IPS-18a (cell line): ENCODE measurements around the gene ADGRE1.

Source experiments
- H3K27ac ChIP-seq: one replicate; pipeline ENCODE4 v1.5.1; 2013; ENCODE audit warnings: low read length
- H3K27me3 ChIP-seq: one replicate; pipeline ENCODE4 v1.6.1; 2013; ENCODE audit warnings: mild to moderate bottlenecking, low read length; ENCODE audit not compliant: control insufficient read depth, insufficient read depth
- H3K36me3 ChIP-seq: one replicate; pipeline ENCODE4 v1.6.1; 2013; ENCODE audit warnings: low read depth, low read length; ENCODE audit not compliant: control insufficient read depth
- H3K4me1 ChIP-seq: one replicate; pipeline ENCODE4 v1.6.1; 2013; ENCODE audit warnings: low read depth, low read length; ENCODE audit not compliant: control insufficient read depth
- H3K4me3 ChIP-seq: one replicate; pipeline ENCODE4 v1.5.1; 2013; ENCODE audit warnings: low read length
- H3K9ac ChIP-seq: one replicate; pipeline ENCODE4 v1.6.1; 2013; ENCODE audit warnings: mild to moderate bottlenecking, low read length, moderate library complexity
- H3K9me3 ChIP-seq: one replicate; pipeline ENCODE4 v1.6.1; 2013; ENCODE audit warnings: low read depth, low read length; ENCODE audit not compliant: control insufficient read depth

Gene ADGRE1

GRCh38 chr19:6886277-6886897, 992 bp upstream of the ADGRE1 start:
- H3K9me3 ChIP-seq = peaks cover 33% of the 10 kb centered on the region
- no peak overlapping the region for H3K9ac ChIP-seq
- H3K4me1 ChIP-seq = no peaks in the 10 kb centered on the region
- no peaks in the 10 kb centered on the region for H3K27me3 ChIP-seq
- no peak overlapping the region for H3K4me3 ChIP-seq
- H3K27ac ChIP-seq = no peak overlapping the region
- no peaks in the 10 kb centered on the region for H3K36me3 ChIP-seq

GRCh38 chr19:6888967-6889366, 1.6 kb downstream of the ADGRE1 start:
- no peaks in the 10 kb centered on the region for H3K27me3 ChIP-seq
- H3K9ac ChIP-seq = no peak overlapping the region
- H3K4me3 ChIP-seq = no peak overlapping the region
- no peak overlapping the region for H3K27ac ChIP-seq
- H3K9me3 ChIP-seq = peaks cover 47% of the 10 kb centered on the region
- no peaks in the 10 kb centered on the region for H3K4me1 ChIP-seq
- H3K36me3 ChIP-seq = no peaks in the 10 kb centered on the region

GRCh38 chr19:6890401-6890913, 3.1 kb downstream of the ADGRE1 start:
- no peak overlapping the region for H3K27ac ChIP-seq
- no peaks in the 10 kb centered on the region for H3K36me3 ChIP-seq
- no peaks in the 10 kb centered on the region for H3K27me3 ChIP-seq
- no peak overlapping the region for H3K4me3 ChIP-seq
- H3K9ac ChIP-seq = no peak overlapping the region
- peaks cover 61% of the 10 kb centered on the region for H3K9me3 ChIP-seq
- no peaks in the 10 kb centered on the region for H3K4me1 ChIP-seq

- Histone ChIP-seq H3K36me3 (no peaks in the 10 kb centered on the region), H3K9ac (no peak overlapping the region), H3K27ac (no peak overlapping the region), H3K9me3 (peaks cover 66% of the 10 kb centered on the region), H3K4me1 (no peaks in the 10 kb centered on the region), H3K4me3 (no peak overlapping the region), H3K27me3 (no peaks in the 10 kb centered on the region)
Observed at GRCh38 chr19:6890938-6891337, 3.6 kb downstream of the ADGRE1 start.

GRCh38 chr19:6891761-6892385, 4.5 kb downstream of the ADGRE1 start:
- H3K36me3 ChIP-seq = no peaks in the 10 kb centered on the region
- no peak overlapping the region for H3K9ac ChIP-seq
- H3K9me3 ChIP-seq = peaks cover 74% of the 10 kb centered on the region
- H3K27ac ChIP-seq = no peak overlapping the region
- H3K4me1 ChIP-seq = no peaks in the 10 kb centered on the region
- no peaks in the 10 kb centered on the region for H3K27me3 ChIP-seq
- no peak overlapping the region for H3K4me3 ChIP-seq

- Histone ChIP-seq H3K27me3 (no peaks in the 10 kb centered on the region), H3K27ac (no peak overlapping the region), H3K9me3 (peaks cover 65% of the 10 kb centered on the region), H3K9ac (no peak overlapping the region), H3K4me1 (no peaks in the 10 kb centered on the region), H3K36me3 (no peaks in the 10 kb centered on the region), H3K4me3 (no peak overlapping the region)
Observed at GRCh38 chr19:6894313-6894712, 6.9 kb downstream of the ADGRE1 start.

- Histone ChIP-seq H3K36me3 (no peaks in the 10 kb centered on the region), H3K9me3 (peaks cover 55% of the 10 kb centered on the region), H3K27ac (no peak overlapping the region)
Observed at GRCh38 chr19:6903446-6903845, 16.1 kb downstream of the ADGRE1 start.

GRCh38 chr19:6906559-6907060, 19.2 kb downstream of the ADGRE1 start:
- H3K36me3 ChIP-seq = no peaks in the 10 kb centered on the region
- no peak overlapping the region for H3K27ac ChIP-seq
- H3K9me3 ChIP-seq = peaks cover 55% of the 10 kb centered on the region
- H3K9ac ChIP-seq = no peak overlapping the region
- no peak overlapping the region for H3K4me3 ChIP-seq
- no peaks in the 10 kb centered on the region for H3K27me3 ChIP-seq
- H3K4me1 ChIP-seq = no peaks in the 10 kb centered on the region

More at GRCh38 chr19:6903446-6903845, 16.1 kb downstream of the ADGRE1 start:
- no peak overlapping the region for H3K4me3 ChIP-seq
- H3K9ac ChIP-seq = no peak overlapping the region
- no peaks in the 10 kb centered on the region for H3K4me1 ChIP-seq
- H3K27me3 ChIP-seq = no peaks in the 10 kb centered on the region

GRCh38 chr19:6911523-6911922, 24.1 kb downstream of the ADGRE1 start:
- H3K4me3 ChIP-seq = no peak overlapping the region
- no peaks in the 10 kb centered on the region for H3K27me3 ChIP-seq
- peaks cover 59% of the 10 kb centered on the region for H3K9me3 ChIP-seq
- no peaks in the 10 kb centered on the region for H3K4me1 ChIP-seq
- H3K36me3 ChIP-seq = no peaks in the 10 kb centered on the region
- no peak overlapping the region for H3K9ac ChIP-seq
- H3K27ac ChIP-seq = no peak overlapping the region

GRCh38 chr19:6914321-6914720, 26.9 kb downstream of the ADGRE1 start:
- no peak overlapping the region for H3K27ac ChIP-seq
- H3K4me1 ChIP-seq = no peaks in the 10 kb centered on the region
- H3K4me3 ChIP-seq = no peak overlapping the region
- no peak overlapping the region for H3K9ac ChIP-seq
- H3K27me3 ChIP-seq = no peaks in the 10 kb centered on the region
- H3K9me3 ChIP-seq = peaks cover 51% of the 10 kb centered on the region
- no peaks in the 10 kb centered on the region for H3K36me3 ChIP-seq

- no peak overlapping the region for H3K27ac ChIP-seq
- no peaks in the 10 kb centered on the region for H3K27me3 ChIP-seq
- H3K9me3 ChIP-seq = peaks cover 42% of the 10 kb centered on the region
- no peaks in the 10 kb centered on the region for H3K36me3 ChIP-seq
- H3K9ac ChIP-seq = no peak overlapping the region
- no peaks in the 10 kb centered on the region for H3K4me1 ChIP-seq
- H3K4me3 ChIP-seq = no peak overlapping the region
Observed at GRCh38 chr19:6916952-6917351, 29.6 kb downstream of the ADGRE1 start.

GRCh38 chr19:6925386-6925785, 38.0 kb downstream of the ADGRE1 start:
- H3K9me3 ChIP-seq = peaks cover 53% of the 10 kb centered on the region
- no peaks in the 10 kb centered on the region for H3K4me1 ChIP-seq
- no peaks in the 10 kb centered on the region for H3K27me3 ChIP-seq
- no peak overlapping the region for H3K27ac ChIP-seq
- no peaks in the 10 kb centered on the region for H3K36me3 ChIP-seq
- H3K4me3 ChIP-seq = no peak overlapping the region
- no peak overlapping the region for H3K9ac ChIP-seq
